ENCODE results near the gene EDNRA.

DNA sequence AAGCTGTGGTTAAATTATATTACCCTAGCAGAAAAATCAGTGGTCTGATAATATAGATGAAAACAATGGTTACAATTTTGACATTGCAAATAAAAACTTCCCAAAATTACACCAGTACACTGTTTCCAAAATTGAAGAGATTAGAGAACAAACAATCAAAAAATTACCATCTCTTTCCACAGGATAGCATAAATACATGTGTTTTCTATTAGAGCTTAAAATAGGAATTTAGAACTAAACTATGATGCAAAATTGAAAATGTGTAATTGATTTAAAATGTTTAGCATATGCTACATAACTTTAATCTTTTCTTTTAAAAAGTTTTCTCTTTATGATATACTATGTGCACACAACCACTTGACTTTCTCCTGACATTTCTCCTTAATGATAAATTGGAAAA, 6.7 kb downstream of the EDNRA start:
- TF ChIP-seq, protein P1, sequence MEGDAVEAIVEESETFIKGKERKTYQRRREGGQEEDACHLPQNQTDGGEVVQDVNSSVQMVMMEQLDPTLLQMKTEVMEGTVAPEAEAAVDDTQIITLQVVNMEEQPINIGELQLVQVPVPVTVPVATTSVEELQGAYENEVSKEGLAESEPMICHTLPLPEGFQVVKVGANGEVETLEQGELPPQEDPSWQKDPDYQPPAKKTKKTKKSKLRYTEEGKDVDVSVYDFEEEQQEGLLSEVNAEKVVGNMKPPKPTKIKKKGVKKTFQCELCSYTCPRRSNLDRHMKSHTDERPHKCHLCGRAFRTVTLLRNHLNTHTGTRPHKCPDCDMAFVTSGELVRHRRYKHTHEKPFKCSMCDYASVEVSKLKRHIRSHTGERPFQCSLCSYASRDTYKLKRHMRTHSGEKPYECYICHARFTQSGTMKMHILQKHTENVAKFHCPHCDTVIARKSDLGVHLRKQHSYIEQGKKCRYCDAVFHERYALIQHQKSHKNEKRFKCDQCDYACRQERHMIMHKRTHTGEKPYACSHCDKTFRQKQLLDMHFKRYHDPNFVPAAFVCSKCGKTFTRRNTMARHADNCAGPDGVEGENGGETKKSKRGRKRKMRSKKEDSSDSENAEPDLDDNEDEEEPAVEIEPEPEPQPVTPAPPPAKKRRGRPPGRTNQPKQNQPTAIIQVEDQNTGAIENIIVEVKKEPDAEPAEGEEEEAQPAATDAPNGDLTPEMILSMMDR (IDR thresholded peaks at IDR 0.05): no peak
- no peak for TF ChIP-seq POLR2A (IDR thresholded peaks at IDR 0.05)
